Measurements from ENCODE around the gene MAST2.
"Not testable (repeated sequence)": the region's sequence is repeated elsewhere in the genome, so short reads cannot be mapped to it uniquely, and the experiment has no call there.

MAST2 gene

GRCh38 chr1:45923343-45923742, 119.9 kb downstream of the MAST2 start:
- no peak overlapping the region for H3K27ac ChIP-seq
- no peak for TF ChIP-seq CTCF (IDR thresholded peaks at IDR 0.05)
- no peaks in the 10 kb centered on the region for H3K27me3 ChIP-seq

GRCh38 chr1:45924736-45925135, 121.3 kb downstream of the MAST2 start:
- Histone ChIP-seq H3K4me1 (ENCODE audit: control insufficient read depth in 1 of 2, insufficient read depth in 1 of 2, low read depth in 1 of 2, low read length in 1 of 2) (no peaks in the 10 kb centered on the region), H3K9me3 (no peaks in the 10 kb centered on the region), H3K27ac (no peak overlapping the region), H3K27me3 (no peaks in the 10 kb centered on the region), H3K36me3 (no peaks in the 10 kb centered on the region), H3K4me3 (ENCODE audit: low read depth in 1 of 2, low read length in 1 of 2) (no peak overlapping the region)
- no peak for TF ChIP-seq CTCF (IDR thresholded peaks at IDR 0.05)

More at GRCh38 chr1:45923343-45923742, 119.9 kb downstream of the MAST2 start:
- Histone ChIP-seq H3K36me3 (no peaks in the 10 kb centered on the region), H3K4me3 (ENCODE audit: low read depth in 1 of 2, low read length in 1 of 2) (no peak overlapping the region), H3K9me3 (no peaks in the 10 kb centered on the region), H3K4me1 (ENCODE audit: control insufficient read depth in 1 of 2, insufficient read depth in 1 of 2, low read depth in 1 of 2, low read length in 1 of 2) (no peaks in the 10 kb centered on the region)

GRCh38 chr1:45925728-45926287, 122.4 kb downstream of the MAST2 start:
- Histone ChIP-seq H3K36me3 (no peaks in the 10 kb centered on the region), H3K9me3 (no peaks in the 10 kb centered on the region), H3K4me1 (ENCODE audit: control insufficient read depth in 1 of 2, insufficient read depth in 1 of 2, low read depth in 1 of 2, low read length in 1 of 2) (no peaks in the 10 kb centered on the region), H3K27me3 (no peaks in the 10 kb centered on the region), H3K4me3 (ENCODE audit: low read depth in 1 of 2, low read length in 1 of 2) (no peak overlapping the region), H3K27ac (no peak overlapping the region)
- TF ChIP-seq CTCF (IDR thresholded peaks at IDR 0.05) = no peak

- Histone ChIP-seq H3K27me3 (no peaks in the 10 kb centered on the region), H3K36me3 (no peaks in the 10 kb centered on the region), H3K4me3 (ENCODE audit: low read depth in 1 of 2, low read length in 1 of 2) (no peak overlapping the region), H3K27ac (no peak overlapping the region), H3K9me3 (no peaks in the 10 kb centered on the region), H3K4me1 (ENCODE audit: control insufficient read depth in 1 of 2, insufficient read depth in 1 of 2, low read depth in 1 of 2, low read length in 1 of 2) (no peaks in the 10 kb centered on the region)
- TF ChIP-seq CTCF (IDR thresholded peaks at IDR 0.05) = no peak
These were observed 122.9 kb downstream of the MAST2 start for GRCh38 chr1:45926330-45926729.

- not testable (repeated sequence) for H3K27ac ChIP-seq; H3K27me3 ChIP-seq; H3K4me3 ChIP-seq (ENCODE audit: low read depth in 1 of 2, low read length in 1 of 2); H3K9me3 ChIP-seq; H3K4me1 ChIP-seq (ENCODE audit: control insufficient read depth in 1 of 2, insufficient read depth in 1 of 2, low read depth in 1 of 2, low read length in 1 of 2); H3K36me3 ChIP-seq
These were observed 124.0 kb downstream of the MAST2 start for GRCh38 chr1:45927231-45927915.

GRCh38 chr1:45928486-45929205, 125.2 kb downstream of the MAST2 start:
- Histone ChIP-seq H3K36me3 (no peaks in the 10 kb centered on the region), H3K27ac (no peak overlapping the region), H3K9me3 (no peaks in the 10 kb centered on the region), H3K27me3 (no peaks in the 10 kb centered on the region), H3K4me3 (ENCODE audit: low read depth in 1 of 2, low read length in 1 of 2) (no peak overlapping the region), H3K4me1 (ENCODE audit: control insufficient read depth in 1 of 2, insufficient read depth in 1 of 2, low read depth in 1 of 2, low read length in 1 of 2) (no peaks in the 10 kb centered on the region)
- TF ChIP-seq CTCF (IDR thresholded peaks at IDR 0.05) = no peak

Data from neutrophil (primary cell).